SHP77 (cell line): ENCODE data around the gene ARHGAP26.

Experiments used
- DNase-seq, 2 experiments: peaks; one replicate each; lab custom pipeline; 2025; lab: John Stamatoyannopoulos, UW

Gene ARHGAP26

GRCh38 chr5:142785206-142785605, 15.0 kb downstream of the ARHGAP26 start:
- DNase-seq = no peak

GRCh38 chr5:142789206-142789605, 19.0 kb downstream of the ARHGAP26 start:
- DNase-seq = no peak

- DNase-seq = no peak
Observed at GRCh38 chr5:142792012-142792864, 22.1 kb downstream of the ARHGAP26 start.

GRCh38 chr5:142792865-142793232, 22.7 kb downstream of the ARHGAP26 start:
- DNase-seq = no peak

GRCh38 chr5:142794537-142794936, 24.4 kb downstream of the ARHGAP26 start:
- DNase-seq = no peak

GRCh38 chr5:142795251-142795650, 25.1 kb downstream of the ARHGAP26 start:
- no peak for DNase-seq

- DNase-seq = no peak
Observed at GRCh38 chr5:142796492-142797109, 26.4 kb downstream of the ARHGAP26 start.

- no peak for DNase-seq
Observed at GRCh38 chr5:142797420-142797819, 27.2 kb downstream of the ARHGAP26 start.

- no peak for DNase-seq
Observed at GRCh38 chr5:142798099-142798770, 28.1 kb downstream of the ARHGAP26 start.

GRCh38 chr5:142800776-142801494, 30.8 kb downstream of the ARHGAP26 start:
- no peak for DNase-seq

GRCh38 chr5:142801495-142801871, 31.3 kb downstream of the ARHGAP26 start:
- no peak for DNase-seq

GRCh38 chr5:142803428-142804125, 33.4 kb downstream of the ARHGAP26 start:
- no peak for DNase-seq

GRCh38 chr5:142805339-142805738, 35.2 kb downstream of the ARHGAP26 start:
- DNase-seq = no peak

- no peak for DNase-seq
Observed at GRCh38 chr5:142806841-142807267, 36.7 kb downstream of the ARHGAP26 start.

- DNase-seq = no peak
Observed at GRCh38 chr5:142807372-142807911, 37.3 kb downstream of the ARHGAP26 start.

GRCh38 chr5:142808878-142809598, 38.9 kb downstream of the ARHGAP26 start:
- DNase-seq = no peak

- no peak for DNase-seq
Observed at GRCh38 chr5:142810081-142810480, 39.9 kb downstream of the ARHGAP26 start.

- DNase-seq = no peak
Observed at GRCh38 chr5:142810743-142811290, 40.6 kb downstream of the ARHGAP26 start.

- DNase-seq = no peak
Observed at GRCh38 chr5:142811866-142812557, 41.8 kb downstream of the ARHGAP26 start.

GRCh38 chr5:142813220-142813619, 43.0 kb downstream of the ARHGAP26 start:
- DNase-seq = no peak
